Measurements from ENCODE around the gene FLNC.

The FLNC gene

DNA sequence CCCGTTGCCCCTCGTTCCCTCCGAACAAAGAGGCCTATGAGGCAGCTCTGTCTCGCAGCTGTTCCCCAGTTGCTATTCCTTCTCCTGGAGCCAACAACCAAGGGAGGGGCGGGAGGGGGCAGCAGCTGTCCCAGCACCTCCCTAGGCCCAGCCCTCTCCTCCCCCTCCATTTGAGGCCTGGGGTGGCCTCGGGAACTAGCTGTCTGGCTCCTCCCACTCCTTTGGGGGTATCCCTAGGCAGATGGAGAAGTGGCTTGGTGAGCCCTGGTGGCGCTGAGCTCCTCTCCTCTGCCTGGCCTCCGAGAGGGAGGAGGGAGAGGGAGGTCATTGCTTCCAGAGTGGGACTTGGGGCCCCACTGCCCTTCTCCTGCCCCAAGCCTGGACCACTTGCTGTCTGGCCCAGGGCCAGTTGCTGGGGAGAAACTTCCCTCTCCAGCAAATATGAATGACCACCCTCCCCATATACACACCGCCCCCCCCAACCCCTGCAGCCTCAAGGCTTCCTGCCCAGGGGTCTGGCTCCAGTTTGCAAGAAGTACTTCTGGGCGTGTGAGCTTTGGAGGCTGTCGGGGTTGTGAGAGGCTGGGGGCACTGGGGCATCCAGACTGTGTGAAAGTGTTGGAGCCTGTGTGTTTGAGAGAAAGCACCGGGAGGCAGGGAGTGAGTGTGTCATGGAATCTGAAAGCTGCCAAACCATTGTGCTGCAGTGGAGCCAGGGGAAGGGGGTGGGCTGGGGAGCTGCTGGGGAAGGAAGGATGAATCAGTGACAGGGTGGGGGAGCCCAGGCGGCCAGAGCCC is 3.1 kb downstream of the FLNC start:
- no peak for DNase-seq (ENCODE audit: low read depth)

- no peak for DNase-seq (ENCODE audit: low read depth)
Observed at GRCh38 chr7:128833946-128834325, 3.7 kb downstream of the FLNC start.

DNA sequence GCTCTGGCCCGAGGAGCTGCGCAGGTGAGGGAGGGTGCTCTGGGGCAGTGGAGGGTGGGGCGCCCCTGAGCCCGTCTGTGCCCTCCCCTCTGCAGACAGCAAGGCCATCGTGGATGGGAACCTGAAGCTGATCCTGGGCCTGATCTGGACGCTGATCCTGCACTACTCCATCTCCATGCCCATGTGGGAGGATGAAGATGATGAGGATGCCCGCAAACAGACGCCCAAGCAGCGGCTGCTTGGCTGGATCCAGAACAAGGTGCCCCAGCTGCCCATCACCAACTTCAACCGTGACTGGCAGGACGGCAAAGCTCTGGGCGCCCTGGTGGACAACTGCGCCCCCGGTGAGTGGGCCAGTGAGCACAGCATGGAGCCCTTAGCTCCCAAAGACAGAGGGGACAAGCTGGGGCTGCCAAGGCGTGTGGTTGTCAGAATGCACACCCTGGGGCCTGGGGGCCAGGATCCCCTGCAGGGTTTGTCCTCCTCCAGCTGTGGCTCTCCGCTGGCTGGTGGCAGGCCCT is 5.1 kb downstream of the FLNC start:
- no peak for DNase-seq (ENCODE audit: low read depth)

GRCh38 chr7:128835790-128836641 is 5.8 kb downstream of the FLNC start:
- no peak for DNase-seq (ENCODE audit: low read depth)

- no peak for DNase-seq (ENCODE audit: low read depth)
Observed at GRCh38 chr7:128836729-128837348, 6.6 kb downstream of the FLNC start.

- DNase-seq (ENCODE audit: low read depth), result no peak
Observed at GRCh38 chr7:128837521-128837921, 7.3 kb downstream of the FLNC start.

- DNase-seq (ENCODE audit: low read depth), result no peak
Observed at GRCh38 chr7:128838109-128838779, 8.0 kb downstream of the FLNC start.

- no peak for DNase-seq (ENCODE audit: low read depth)
Observed at GRCh38 chr7:128838981-128839731, 8.9 kb downstream of the FLNC start.

DNA sequence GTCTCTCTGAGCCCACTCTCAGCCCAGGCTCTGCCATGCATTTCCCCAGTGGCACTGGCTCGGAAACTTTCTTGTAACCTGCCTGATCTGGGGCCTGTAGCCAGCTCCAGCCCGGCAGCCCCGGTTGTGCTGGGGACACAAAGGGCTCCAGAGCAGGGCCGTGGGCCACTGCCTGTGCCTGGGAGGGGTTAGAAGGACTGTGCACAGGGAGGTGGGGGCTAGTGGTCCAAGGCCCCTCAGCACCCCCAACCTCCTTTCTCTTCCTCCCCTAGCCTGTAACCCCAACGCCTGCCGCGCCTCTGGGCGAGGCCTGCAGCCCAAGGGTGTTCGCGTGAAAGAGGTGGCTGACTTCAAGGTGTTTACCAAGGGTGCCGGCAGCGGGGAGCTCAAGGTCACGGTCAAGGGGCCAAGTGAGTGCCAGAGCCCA is 9.6 kb downstream of the FLNC start:
- no peak for DNase-seq (ENCODE audit: low read depth)

- DNase-seq (ENCODE audit: low read depth), result no peak
Observed at GRCh38 chr7:128840326-128841170, 10.3 kb downstream of the FLNC start.

- no peak for DNase-seq (ENCODE audit: low read depth)
Observed at GRCh38 chr7:128841171-128841690, 11.0 kb downstream of the FLNC start.

- peak; percentile 24 for DNase-seq (ENCODE audit: low read depth)
Observed at GRCh38 chr7:128841921-128842673, 11.9 kb downstream of the FLNC start.

DNA sequence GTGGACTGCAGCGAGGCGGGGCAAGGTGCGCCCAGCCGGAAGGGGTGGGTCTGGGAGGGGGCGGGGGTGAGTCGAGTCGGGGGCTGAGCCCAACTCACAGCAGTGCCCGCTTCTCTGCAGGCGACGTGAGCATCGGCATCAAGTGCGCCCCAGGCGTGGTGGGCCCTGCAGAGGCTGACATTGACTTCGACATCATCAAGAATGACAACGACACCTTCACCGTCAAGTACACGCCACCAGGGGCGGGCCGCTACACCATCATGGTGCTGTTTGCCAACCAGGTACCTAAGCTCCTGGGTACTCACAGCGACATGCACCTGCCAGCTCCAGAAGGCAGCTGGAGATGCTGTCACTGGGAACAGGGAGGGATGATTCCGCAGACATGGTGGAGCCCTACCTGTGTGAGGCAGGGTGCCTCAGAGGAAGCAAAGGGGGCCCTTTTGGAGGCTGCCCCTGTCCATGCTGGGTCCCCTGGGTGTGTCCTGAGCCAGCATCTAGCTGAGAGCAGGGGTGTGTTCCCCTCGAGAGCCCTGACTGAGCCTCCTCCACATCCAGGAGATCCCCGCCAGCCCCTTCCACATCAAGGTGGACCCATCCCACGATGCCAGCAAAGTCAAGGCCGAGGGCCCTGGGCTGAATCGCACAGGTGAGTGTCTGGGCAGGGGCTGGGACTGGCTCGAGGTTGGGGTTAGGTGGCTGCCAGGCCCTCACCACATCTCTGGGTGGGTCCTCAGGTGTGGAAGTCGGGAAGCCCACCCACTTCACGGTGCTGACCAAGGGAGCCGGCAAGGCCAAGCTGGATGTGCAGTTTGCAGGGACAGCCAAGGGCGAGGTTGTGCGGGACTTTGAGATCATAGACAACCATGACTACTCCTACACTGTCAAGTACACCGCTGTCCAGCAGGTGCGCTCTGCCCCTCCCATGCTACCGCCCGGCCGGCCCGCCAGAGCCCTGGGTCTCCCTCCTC is 12.8 kb downstream of the FLNC start:
- DNase-seq (ENCODE audit: low read depth), result no peak

GRCh38 chr7:128843938-128844621 is 13.9 kb downstream of the FLNC start:
- DNase-seq (ENCODE audit: low read depth), result no peak

- DNase-seq (ENCODE audit: low read depth), result no peak
Observed at GRCh38 chr7:128844777-128845311, 14.6 kb downstream of the FLNC start.

GRCh38 chr7:128845475-128845874 is 15.3 kb downstream of the FLNC start:
- DNase-seq (ENCODE audit: low read depth), result no peak

- no peak for DNase-seq (ENCODE audit: low read depth)
Observed at GRCh38 chr7:128845987-128846386, 15.8 kb downstream of the FLNC start.
